DND-41 (cell line): ENCODE measurements around the gene NFKBIE.

Experiments used
- ATAC-seq: fragments of 200-7000 bp; cut with Tn5 transposase; 3 replicates; pipeline ENCODE4 v1.9.1; 2021; ENCODE audit warnings: low read depth; ENCODE audit not compliant: insufficient read depth
- DNase-seq: peaks from one replicate; pipeline ENCODE4 v3.0.0-alpha.2; 2020
- H2AFZ ChIP-seq: 2 replicates; pipeline ENCODE4 v1.6.0; 2012; ENCODE audit warnings: low read depth, low read length
- H3K27ac ChIP-seq: 2 replicates; pipeline ENCODE4 v1.5.1; 2012; ENCODE audit warnings: low read length, inconsistent platforms
- H3K27me3 ChIP-seq: fragments of 200-600 bp; sonication (generic); 2 replicates; pipeline ENCODE4 v1.6.0; 2012; ENCODE audit warnings: low read length, mild to moderate bottlenecking, inconsistent platforms; ENCODE audit not compliant: insufficient read depth, poor library complexity
- H3K36me3 ChIP-seq: 2 replicates; pipeline ENCODE4 v1.5.1; 2012; ENCODE audit warnings: low read length, inconsistent platforms; ENCODE audit not compliant: insufficient read depth
- H3K4me1 ChIP-seq: 2 replicates; pipeline ENCODE4 v1.5.1; 2012; ENCODE audit warnings: mild to moderate bottlenecking, low read length; ENCODE audit not compliant: insufficient read depth
- H3K4me2 ChIP-seq: 2 replicates; pipeline ENCODE4 v1.6.0; 2012; ENCODE audit warnings: mild to moderate bottlenecking, moderate library complexity, low read length, inconsistent platforms; ENCODE audit not compliant: insufficient read depth
- H3K4me3 ChIP-seq, 2 experiments: fragments of 200-600 bp in 1 of 2; shearing (Covaris generic) in 1 of 2; 2 replicates each; pipeline ENCODE4 v1.5.1; 2012 to 2016; ENCODE audit warnings: inconsistent platforms in 2 of 2, low read length in 2 of 2, mild to moderate bottlenecking in 2 of 2, low read depth in 1 of 2, moderate library complexity in 1 of 2
- H3K79me2 ChIP-seq: 2 replicates; pipeline ENCODE4 v1.6.0; 2012; ENCODE audit warnings: low read length, inconsistent platforms; ENCODE audit not compliant: insufficient read depth
- H3K9ac ChIP-seq: 2 replicates; pipeline ENCODE4 v1.6.0; 2012; ENCODE audit warnings: low read depth, mild to moderate bottlenecking, inconsistent platforms, low read length, moderate library complexity
- H3K9me3 ChIP-seq: 2 replicates; pipeline ENCODE4 v1.5.1; 2012; ENCODE audit warnings: low read length, moderate library complexity, mild to moderate bottlenecking, inconsistent platforms; ENCODE audit not compliant: insufficient read depth, severe bottlenecking
- H4K20me1 ChIP-seq: 2 replicates; pipeline ENCODE4 v1.6.0; 2012; ENCODE audit warnings: low read length; ENCODE audit not compliant: insufficient read depth
- EZH2 ChIP-seq: IDR thresholded peaks from 3 replicates; pipeline ENCODE4 v1.6.1; 2012; ENCODE audit warnings: borderline replicate concordance, low read depth, mild to moderate bottlenecking, moderate library complexity, low read length, inconsistent platforms; ENCODE audit not compliant: severe bottlenecking
- TF ChIP-seq, protein P1 (sequence below): IDR thresholded peaks from 2 replicates; pipeline ENCODE4 v1.5.1; 2012; ENCODE audit warnings: borderline replicate concordance, low read length, moderate library complexity, mild to moderate bottlenecking; ENCODE audit not compliant: poor library complexity, severe bottlenecking; ENCODE audit errors: extremely low read depth

Gene NFKBIE

DNA sequence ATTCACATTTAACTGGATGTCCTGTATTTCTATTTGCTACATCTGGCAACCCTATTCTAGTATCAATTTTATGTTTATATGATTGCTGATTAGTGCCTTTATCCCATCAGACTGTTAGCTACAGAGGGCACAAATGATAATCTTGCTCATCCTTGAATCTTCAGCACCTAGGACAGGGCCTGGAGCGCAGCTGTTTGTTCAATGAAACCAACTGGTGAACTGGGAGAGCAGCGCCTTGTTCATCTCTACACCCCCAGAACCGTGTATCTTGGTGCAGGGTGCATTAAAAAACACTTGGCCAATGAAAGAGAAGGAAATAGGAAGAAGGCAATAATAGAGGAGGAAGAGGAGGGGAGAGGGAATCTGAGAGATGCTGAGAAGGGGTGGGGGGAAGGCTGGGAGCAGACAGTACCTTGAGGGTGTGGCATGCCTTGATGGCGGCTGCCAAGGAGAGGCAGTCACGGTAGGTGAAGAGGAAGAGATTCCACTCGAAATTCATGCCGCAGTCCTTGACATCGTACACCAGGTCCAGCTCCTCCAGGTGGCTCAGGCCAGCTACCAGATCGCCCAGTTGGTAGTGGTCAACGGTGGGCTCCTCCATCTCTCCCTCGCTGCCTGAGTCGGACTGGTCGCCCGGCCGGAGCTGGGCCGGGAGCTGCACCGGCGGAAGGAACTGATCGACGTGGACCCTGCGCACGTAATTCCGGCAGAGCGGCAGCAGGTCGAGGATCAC is 20.4 kb upstream of the NFKBIE start:
- no peak overlapping the region for H3K4me3 ChIP-seq
- TF ChIP-seq EZH2, result no peak
- TF ChIP-seq, protein P1, sequence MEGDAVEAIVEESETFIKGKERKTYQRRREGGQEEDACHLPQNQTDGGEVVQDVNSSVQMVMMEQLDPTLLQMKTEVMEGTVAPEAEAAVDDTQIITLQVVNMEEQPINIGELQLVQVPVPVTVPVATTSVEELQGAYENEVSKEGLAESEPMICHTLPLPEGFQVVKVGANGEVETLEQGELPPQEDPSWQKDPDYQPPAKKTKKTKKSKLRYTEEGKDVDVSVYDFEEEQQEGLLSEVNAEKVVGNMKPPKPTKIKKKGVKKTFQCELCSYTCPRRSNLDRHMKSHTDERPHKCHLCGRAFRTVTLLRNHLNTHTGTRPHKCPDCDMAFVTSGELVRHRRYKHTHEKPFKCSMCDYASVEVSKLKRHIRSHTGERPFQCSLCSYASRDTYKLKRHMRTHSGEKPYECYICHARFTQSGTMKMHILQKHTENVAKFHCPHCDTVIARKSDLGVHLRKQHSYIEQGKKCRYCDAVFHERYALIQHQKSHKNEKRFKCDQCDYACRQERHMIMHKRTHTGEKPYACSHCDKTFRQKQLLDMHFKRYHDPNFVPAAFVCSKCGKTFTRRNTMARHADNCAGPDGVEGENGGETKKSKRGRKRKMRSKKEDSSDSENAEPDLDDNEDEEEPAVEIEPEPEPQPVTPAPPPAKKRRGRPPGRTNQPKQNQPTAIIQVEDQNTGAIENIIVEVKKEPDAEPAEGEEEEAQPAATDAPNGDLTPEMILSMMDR, result no peak
- no peak overlapping the region for H3K9ac ChIP-seq
- no peaks in the 10 kb centered on the region for H3K36me3 ChIP-seq
- H3K79me2 ChIP-seq, result no peaks in the 10 kb centered on the region
- peak; percentile 53 for DNase-seq
- no peak overlapping the region for H3K27ac ChIP-seq
- peaks cover 17% of the 10 kb centered on the region for H4K20me1 ChIP-seq
- peaks cover 18% of the 10 kb centered on the region for H3K27me3 ChIP-seq
- no peak overlapping the region for H2AFZ ChIP-seq
- H3K4me2 ChIP-seq, result no peak overlapping the region
- H3K4me1 ChIP-seq, result no peaks in the 10 kb centered on the region
- ATAC-seq, result peak; percentile 85
- no peaks in the 10 kb centered on the region for H3K9me3 ChIP-seq

DNA sequence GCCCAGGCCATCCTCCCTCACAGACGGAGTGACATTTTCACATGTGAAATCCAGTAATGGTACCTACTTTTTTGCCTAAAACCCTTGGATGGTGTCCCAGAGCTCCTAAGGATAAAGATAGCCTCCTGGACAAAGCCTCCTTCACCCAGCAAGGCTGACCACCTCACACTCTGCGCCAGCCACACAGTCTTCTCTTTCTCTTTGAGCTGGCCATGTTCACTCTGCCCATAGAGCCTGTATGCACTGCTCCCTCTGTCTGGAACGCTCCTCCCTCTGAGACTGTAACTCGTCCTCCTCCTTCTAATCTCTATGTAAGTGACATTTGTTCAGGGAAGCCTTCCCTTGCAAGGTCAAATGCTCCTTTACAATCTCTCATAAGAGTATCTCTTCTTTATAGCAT is 19.5 kb upstream of the NFKBIE start:
- Histone ChIP-seq H3K27me3 (peaks cover 18% of the 10 kb centered on the region), H2AFZ (no peak overlapping the region), H4K20me1 (peaks cover 17% of the 10 kb centered on the region), H3K27ac (no peak overlapping the region), H3K36me3 (no peaks in the 10 kb centered on the region), H3K9ac (no peak overlapping the region), H3K79me2 (no peaks in the 10 kb centered on the region), H3K9me3 (no peaks in the 10 kb centered on the region), H3K4me1 (no peaks in the 10 kb centered on the region), H3K4me2 (no peak overlapping the region), H3K4me3 (no peak overlapping the region)
- no peak for DNase-seq
- no peak for TF ChIP-seq EZH2
- TF ChIP-seq, protein P1, result no peak
- no peak for ATAC-seq

DNA sequence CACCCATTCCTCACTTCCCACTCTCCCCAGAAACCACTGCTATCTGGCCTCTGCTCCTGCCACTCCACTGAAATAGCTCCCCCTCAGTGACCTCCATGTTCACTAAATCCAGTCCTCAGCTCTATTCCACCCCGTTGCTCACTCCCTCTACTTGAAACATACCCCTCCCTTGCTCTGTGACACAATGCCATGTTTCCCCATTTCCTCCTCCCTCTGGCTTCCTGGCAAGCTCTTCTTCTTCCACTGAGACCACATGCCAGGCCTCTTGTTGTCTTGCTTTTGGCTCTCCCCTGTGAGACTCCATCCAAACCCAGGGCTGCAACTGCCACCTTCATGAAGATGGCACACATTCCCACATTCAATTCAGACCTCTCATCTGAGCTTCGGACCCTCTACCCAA is 18.8 kb upstream of the NFKBIE start:
- Histone ChIP-seq H3K9me3 (no peaks in the 10 kb centered on the region), H3K4me2 (no peak overlapping the region), H3K27me3 (peaks cover 14% of the 10 kb centered on the region), H3K36me3 (no peaks in the 10 kb centered on the region), H3K79me2 (no peaks in the 10 kb centered on the region), H3K27ac (no peak overlapping the region), H3K9ac (no peak overlapping the region), H4K20me1 (peaks cover 17% of the 10 kb centered on the region), H3K4me1 (no peaks in the 10 kb centered on the region), H2AFZ (no peak overlapping the region), H3K4me3 (no peak overlapping the region)
- DNase-seq (no peak), ATAC-seq (no peak)
- TF ChIP-seq, protein P1, result no peak
- no peak for TF ChIP-seq EZH2
